ENCODE measurements around the gene LIN28B.

Gene LIN28B

DNA sequence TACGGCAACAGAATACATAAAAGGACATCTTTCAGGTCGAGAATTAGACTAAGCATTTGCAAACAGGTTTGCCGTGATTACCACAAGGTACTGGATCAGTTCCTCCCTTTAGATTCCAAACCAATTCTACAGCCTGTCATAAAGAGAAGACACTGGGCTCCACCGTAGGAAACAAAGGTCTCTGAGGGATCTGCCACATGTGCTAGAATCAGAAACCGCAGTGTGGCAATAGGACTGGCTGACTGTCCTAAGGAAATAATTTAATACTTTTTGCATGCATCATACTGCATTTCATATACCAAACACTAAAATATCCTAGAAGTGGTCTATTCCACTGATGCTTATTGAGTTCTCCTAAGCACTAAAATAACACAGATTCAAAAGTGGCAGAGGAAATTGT, 163.7 kb downstream of the LIN28B start:
- DNase-seq, result no peak

DNA sequence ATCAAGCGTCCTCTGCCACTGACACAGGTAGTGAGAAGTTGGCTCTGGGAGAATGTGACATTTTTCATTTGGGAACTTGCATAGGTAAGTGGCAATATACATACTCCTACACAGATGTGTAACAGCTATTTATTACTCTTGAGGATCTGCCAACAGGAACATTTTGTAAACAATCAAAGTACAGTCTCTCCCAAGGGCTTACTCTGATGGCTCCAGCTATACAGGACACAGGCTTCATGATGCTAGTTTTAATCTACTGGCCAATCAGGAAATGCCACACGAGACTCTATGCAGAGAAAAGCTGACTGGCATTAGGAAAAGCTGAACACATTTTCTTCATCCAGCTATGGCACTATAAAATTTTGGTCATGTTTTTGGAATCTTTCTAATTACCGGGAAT, 165.1 kb downstream of the LIN28B start:
- no peak for DNase-seq

DNA sequence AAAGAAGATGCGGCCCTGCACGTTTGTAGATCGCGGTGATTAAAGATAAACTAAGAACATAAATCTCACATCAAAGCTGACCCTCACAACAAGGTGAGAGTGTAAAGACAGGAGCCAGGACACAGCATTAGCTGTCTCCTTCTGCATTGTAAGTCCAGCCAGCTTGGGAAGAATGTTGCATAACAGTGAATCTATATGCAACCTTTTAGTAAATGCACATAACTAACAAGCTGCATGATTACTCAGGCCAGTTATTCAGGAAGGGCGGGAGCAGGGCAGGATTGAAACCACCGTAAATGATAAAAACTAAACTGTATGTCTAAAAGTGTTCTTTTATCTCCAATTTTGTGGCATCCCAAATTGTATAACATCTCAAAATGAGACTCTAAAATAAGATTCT, 165.8 kb downstream of the LIN28B start:
- DNase-seq, result no peak
